ENCODE data around the gene CPLX4.

The CPLX4 gene

DNA sequence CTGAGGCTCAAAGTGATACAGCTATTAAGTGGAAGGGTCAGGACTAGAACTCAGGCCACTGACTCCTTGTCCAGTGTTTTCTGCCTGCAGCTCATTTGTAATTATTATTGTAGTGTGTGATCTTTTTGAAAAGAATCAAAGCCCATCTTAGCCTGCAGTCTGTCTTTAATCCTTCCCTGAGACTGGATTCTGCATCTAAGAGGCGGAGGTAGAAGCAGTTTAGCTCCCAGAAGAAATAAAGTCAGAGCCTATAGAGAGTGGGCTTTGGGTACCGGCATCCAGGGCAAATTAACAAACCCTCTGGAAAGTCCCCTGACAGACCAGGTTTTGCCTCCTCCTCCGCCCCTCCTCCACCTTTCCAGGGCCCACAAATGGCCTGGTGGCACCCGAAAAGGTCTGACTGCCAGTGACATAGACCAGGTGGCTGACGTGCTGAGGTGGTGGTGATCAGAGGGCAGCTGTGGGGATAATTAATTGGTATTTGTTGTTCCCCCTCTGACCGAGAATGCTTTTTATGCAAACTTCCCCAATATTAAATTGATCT lies 43.0 kb downstream of the CPLX4 start:
- H3K9me2 ChIP-seq (replicated peaks; ENCODE audit: control insufficient read depth, low read length), result no peaks in the 10 kb centered on the region
- no peaks in the 10 kb centered on the region for H3F3A ChIP-seq (ENCODE audit: control insufficient read depth, insufficient read depth)
- no peaks in the 10 kb centered on the region for H3K79me2 ChIP-seq (ENCODE audit: control insufficient read depth, low read length)
- no peaks in the 10 kb centered on the region for H4K20me1 ChIP-seq (ENCODE audit: control insufficient read depth, insufficient read depth, low read depth, low read length)
- no peak for TF ChIP-seq EZH2phosphoT487 (IDR thresholded peaks at IDR 0.05; ENCODE audit: borderline replicate concordance, low read length)
- TF ChIP-seq, protein P1, sequence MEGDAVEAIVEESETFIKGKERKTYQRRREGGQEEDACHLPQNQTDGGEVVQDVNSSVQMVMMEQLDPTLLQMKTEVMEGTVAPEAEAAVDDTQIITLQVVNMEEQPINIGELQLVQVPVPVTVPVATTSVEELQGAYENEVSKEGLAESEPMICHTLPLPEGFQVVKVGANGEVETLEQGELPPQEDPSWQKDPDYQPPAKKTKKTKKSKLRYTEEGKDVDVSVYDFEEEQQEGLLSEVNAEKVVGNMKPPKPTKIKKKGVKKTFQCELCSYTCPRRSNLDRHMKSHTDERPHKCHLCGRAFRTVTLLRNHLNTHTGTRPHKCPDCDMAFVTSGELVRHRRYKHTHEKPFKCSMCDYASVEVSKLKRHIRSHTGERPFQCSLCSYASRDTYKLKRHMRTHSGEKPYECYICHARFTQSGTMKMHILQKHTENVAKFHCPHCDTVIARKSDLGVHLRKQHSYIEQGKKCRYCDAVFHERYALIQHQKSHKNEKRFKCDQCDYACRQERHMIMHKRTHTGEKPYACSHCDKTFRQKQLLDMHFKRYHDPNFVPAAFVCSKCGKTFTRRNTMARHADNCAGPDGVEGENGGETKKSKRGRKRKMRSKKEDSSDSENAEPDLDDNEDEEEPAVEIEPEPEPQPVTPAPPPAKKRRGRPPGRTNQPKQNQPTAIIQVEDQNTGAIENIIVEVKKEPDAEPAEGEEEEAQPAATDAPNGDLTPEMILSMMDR (IDR thresholded peaks at IDR 0.05; ENCODE audit: low read depth, low read length, poor library complexity, severe bottlenecking), result no peak
- no peak overlapping the region for H3K27ac ChIP-seq (ENCODE audit: low read depth, low read length)
- H3K27me3 ChIP-seq (ENCODE audit: control insufficient read depth, low read length), result peaks cover 40% of the 10 kb centered on the region
- H3K9me3 ChIP-seq (ENCODE audit: control insufficient read depth, insufficient read depth, low read length), result no peaks in the 10 kb centered on the region
- H3K4me2 ChIP-seq (ENCODE audit: low read length), result no peak overlapping the region
- H3K4me3 ChIP-seq (ENCODE audit: low read length), result no peak overlapping the region
- H3K4me1 ChIP-seq (ENCODE audit: control insufficient read depth, low read length), result no peaks in the 10 kb centered on the region
- no peaks in the 10 kb centered on the region for H3K36me3 ChIP-seq (ENCODE audit: control insufficient read depth, low read length)

DNA sequence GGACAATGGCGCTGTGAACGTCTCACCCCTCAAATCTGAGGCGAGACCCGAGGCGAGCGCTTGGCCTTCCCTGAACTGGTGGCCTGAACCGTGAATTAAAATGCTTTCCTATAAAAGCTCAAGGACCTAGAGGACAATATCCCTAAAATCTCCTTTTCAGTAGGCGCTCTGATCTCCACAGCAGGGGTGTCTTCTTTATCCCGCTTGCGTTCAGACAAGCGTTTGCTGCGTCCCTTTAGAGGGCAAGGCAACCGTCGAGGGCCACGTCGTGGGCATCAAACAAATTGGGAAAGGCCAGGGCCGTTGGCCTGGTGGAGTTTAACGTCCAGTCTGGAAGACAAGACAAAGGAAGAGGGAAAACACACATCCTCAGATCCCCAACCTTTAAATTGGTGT lies 43.9 kb downstream of the CPLX4 start:
- H3K9me2 ChIP-seq (replicated peaks; ENCODE audit: control insufficient read depth, low read length), result no peaks in the 10 kb centered on the region
- H3K36me3 ChIP-seq (ENCODE audit: control insufficient read depth, low read length), result no peaks in the 10 kb centered on the region
- H4K20me1 ChIP-seq (ENCODE audit: control insufficient read depth, insufficient read depth, low read depth, low read length), result no peaks in the 10 kb centered on the region
- H3K4me1 ChIP-seq (ENCODE audit: control insufficient read depth, low read length), result no peaks in the 10 kb centered on the region
- no peak overlapping the region for H3K4me3 ChIP-seq (ENCODE audit: low read length)
- H3K27ac ChIP-seq (ENCODE audit: low read depth, low read length), result no peak overlapping the region
- no peak overlapping the region for H3K4me2 ChIP-seq (ENCODE audit: low read length)
- TF ChIP-seq EZH2phosphoT487 (IDR thresholded peaks at IDR 0.05; ENCODE audit: borderline replicate concordance, low read length), result no peak
- TF ChIP-seq, protein P1 (IDR thresholded peaks at IDR 0.05; ENCODE audit: low read depth, low read length, poor library complexity, severe bottlenecking), result no peak
- no peaks in the 10 kb centered on the region for H3K79me2 ChIP-seq (ENCODE audit: control insufficient read depth, low read length)
- H3K27me3 ChIP-seq (ENCODE audit: control insufficient read depth, low read length), result peaks cover 41% of the 10 kb centered on the region
- H3F3A ChIP-seq (ENCODE audit: control insufficient read depth, insufficient read depth), result no peaks in the 10 kb centered on the region
- H3K9me3 ChIP-seq (ENCODE audit: control insufficient read depth, insufficient read depth, low read length), result no peaks in the 10 kb centered on the region

DNA sequence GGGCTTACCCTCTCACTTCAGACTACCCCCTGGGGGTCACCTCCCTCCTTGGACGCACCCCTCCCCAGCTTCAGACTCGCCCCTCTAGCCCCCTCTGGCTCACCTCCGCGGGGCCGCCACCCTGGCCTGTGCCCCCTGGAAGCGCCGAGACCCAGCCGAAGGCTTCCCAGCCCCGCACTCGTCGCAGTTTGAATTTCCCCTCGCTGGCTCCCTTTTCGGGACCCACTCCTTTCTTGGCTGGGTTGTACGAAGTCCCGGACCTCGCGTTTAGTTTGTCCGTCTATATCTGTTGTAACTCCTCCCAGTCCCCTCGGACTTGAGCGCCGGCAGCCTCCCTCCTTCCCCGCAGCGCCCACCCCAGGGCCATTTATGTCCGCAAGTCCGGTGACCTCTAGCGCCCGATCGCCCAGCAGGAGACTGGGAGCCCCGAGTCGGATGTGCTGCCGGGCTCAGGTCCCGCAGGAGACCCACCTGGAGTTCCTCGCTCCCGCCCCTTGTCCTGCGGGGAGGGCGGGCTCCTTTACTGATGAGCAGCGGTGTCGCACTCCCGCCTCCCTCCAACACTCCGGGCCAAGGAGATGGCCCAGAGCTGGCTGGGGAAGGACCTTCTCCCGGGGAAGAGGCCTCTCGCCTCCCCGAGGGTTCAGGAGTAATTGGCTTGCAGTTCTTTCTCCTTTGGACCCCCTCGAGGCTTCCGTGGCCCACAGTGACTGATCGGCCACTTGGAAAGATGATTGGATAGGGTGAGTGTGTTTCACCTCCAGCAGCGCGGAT lies 44.5 kb downstream of the CPLX4 start:
- TF ChIP-seq, protein P1 (IDR thresholded peaks at IDR 0.05; ENCODE audit: low read depth, low read length, poor library complexity, severe bottlenecking), result no peak
- no peak for TF ChIP-seq EZH2phosphoT487 (IDR thresholded peaks at IDR 0.05; ENCODE audit: borderline replicate concordance, low read length)
- no peaks in the 10 kb centered on the region for H4K20me1 ChIP-seq (ENCODE audit: control insufficient read depth, insufficient read depth, low read depth, low read length)
- peaks cover 41% of the 10 kb centered on the region for H3K27me3 ChIP-seq (ENCODE audit: control insufficient read depth, low read length)
- no peaks in the 10 kb centered on the region for H3K9me3 ChIP-seq (ENCODE audit: control insufficient read depth, insufficient read depth, low read length)
- no peak overlapping the region for H3K4me2 ChIP-seq (ENCODE audit: low read length)
- H3K27ac ChIP-seq (ENCODE audit: low read depth, low read length), result no peak overlapping the region
- no peaks in the 10 kb centered on the region for H3K79me2 ChIP-seq (ENCODE audit: control insufficient read depth, low read length)
- no peaks in the 10 kb centered on the region for H3K9me2 ChIP-seq (replicated peaks; ENCODE audit: control insufficient read depth, low read length)
- no peaks in the 10 kb centered on the region for H3K4me1 ChIP-seq (ENCODE audit: control insufficient read depth, low read length)
- no peaks in the 10 kb centered on the region for H3F3A ChIP-seq (ENCODE audit: control insufficient read depth, insufficient read depth)
- no peak overlapping the region for H3K4me3 ChIP-seq (ENCODE audit: low read length)
- no peaks in the 10 kb centered on the region for H3K36me3 ChIP-seq (ENCODE audit: control insufficient read depth, low read length)
